ENCODE results near the gene SORBS1. TPM values are rescaled to one million over a fixed set of nuclear protein-coding genes. Genes with fewer than 3 reads are reported as not detected.

The SORBS1 gene
- total and polyA plus RNA-seq, 2 of the 13 experiments (the other 11 are each of a cell fraction or from before 2014, with no cell fraction given): 16.8 to 39.8 TPM

DNA sequence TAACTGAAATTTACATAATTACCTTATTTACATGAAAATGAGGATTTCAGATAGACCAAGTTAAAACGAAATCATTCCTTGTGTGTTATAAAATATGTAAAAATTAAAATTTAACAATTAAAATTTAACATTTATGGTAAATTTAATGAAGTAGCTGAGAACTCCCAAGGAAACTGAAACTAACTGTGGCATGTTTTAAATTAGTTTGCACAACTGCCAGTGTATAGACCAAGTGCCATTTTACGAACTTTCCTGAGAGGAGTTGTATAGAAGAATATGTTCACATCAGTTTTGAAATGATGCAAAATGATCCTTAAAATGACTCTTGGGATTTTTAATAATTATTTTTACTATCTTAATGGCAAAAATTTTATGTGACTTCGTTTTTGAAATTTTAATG is 293.9 kb downstream of the SORBS1 start (continued):
- no peak for TF ChIP-seq ZNF550 (CRISPR knock-in tag; IDR thresholded peaks at IDR 0.05; ENCODE audit: borderline replicate concordance)

DNA sequence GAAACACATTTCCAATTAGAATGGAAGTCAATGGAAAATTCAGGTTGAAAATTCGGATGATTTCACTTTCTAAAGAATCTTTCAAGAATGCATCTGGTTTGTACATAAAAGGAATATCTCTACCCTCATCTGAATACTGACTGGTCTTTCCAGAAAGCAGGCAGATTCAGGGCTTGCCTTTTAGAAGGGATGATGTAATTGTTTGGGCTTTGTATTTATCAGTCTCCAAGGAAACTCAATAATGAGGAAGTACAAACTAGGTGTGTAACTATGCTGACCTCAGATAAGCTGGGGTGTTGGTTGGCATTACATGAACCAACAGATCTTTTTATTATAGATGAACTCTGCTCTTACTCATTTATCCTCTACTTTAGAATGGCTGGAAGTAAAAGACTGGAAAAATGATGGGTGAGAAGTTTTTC is 294.5 kb downstream of the SORBS1 start:
- H3K4me1 ChIP-seq (ENCODE audit: insufficient read depth, low read length): peaks cover 54% of the 10 kb centered on the region
- peaks cover 9% of the 10 kb centered on the region for H3K79me2 ChIP-seq (ENCODE audit: insufficient read depth, low read length)
- H3K27ac ChIP-seq (ENCODE audit: extremely low read length, insufficient read depth, low read length): peak overlapping the region; percentile 80
- peaks cover 19 to 70% of the 10 kb centered on the region in 2 experiments for H3K36me3 ChIP-seq (replicated peaks in 1 of 2; ENCODE audit: control insufficient read depth in 1 of 2, insufficient read depth in 2 of 2, low read length in 2 of 2)
- H3K27me3 ChIP-seq (ENCODE audit: control insufficient read depth in 1 of 2, insufficient read depth in 2 of 2, low read length in 2 of 2): no peaks in the 10 kb centered on the region
- H3K9ac ChIP-seq (ENCODE audit: insufficient read depth, low read depth, low read length): peak overlapping the region; percentile 60
- no peak overlapping the region for H2AFZ ChIP-seq (ENCODE audit: low read length)
- ATAC-seq (peak; percentile 55), DNase-seq (ENCODE audit: low spot score) (peak; percentile 76), FAIRE-seq (peak; percentile 54)
- H3K9me3 ChIP-seq (ENCODE audit: low read length): no peaks in the 10 kb centered on the region
- ChIA-PET POLR2A (no interaction called here), CTCF (ENCODE audit: low intra/inter-chr PET ratio, low total read pairs) (no interaction called here)
- WGBS (ENCODE audit: low lambda C conversion rate): 94% methylated on average over 1 of the region's 1 CpG
- no peaks in the 10 kb centered on the region; the same call in 1 of the 2 replicates for H4K20me1 ChIP-seq (ENCODE audit: insufficient read depth, low read length)
- intact Hi-C loops (cut with micrococcal nuclease; ENCODE audit: unreplicated experiment): no loop called here
- in situ Hi-C loops (cut with HindIII; ENCODE audit: extremely low pct_ligation_motif_present, low pct_unique_long_range_greater_than_20kb): no loop called here
- H3K4me2 ChIP-seq (ENCODE audit: low read depth, low read length): no peak overlapping the region
- BruUV-seq (replicated peaks): no TSS peak
- H3K4me3 ChIP-seq (replicated peaks in 1 of 3; ENCODE audit: insufficient read depth in 1 of 3, low read depth in 2 of 3, low read length in 3 of 3): no peak overlapping the region
- TF ChIP-seq ATF7 (IDR thresholded peaks at IDR 0.05): peak; percentile 83
- no peak for TF ChIP-seq ATF7 (CRISPR knock-in tag; IDR thresholded peaks at IDR 0.05)
- no peak for TF ChIP-seq ZNF20 (CRISPR knock-in tag; IDR thresholded peaks at IDR 0.05)
- TF ChIP-seq, protein P1, sequence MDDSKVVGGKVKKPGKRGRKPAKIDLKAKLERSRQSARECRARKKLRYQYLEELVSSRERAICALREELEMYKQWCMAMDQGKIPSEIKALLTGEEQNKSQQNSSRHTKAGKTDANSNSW (CRISPR knock-in tag; IDR thresholded peaks at IDR 0.05; ENCODE audit: borderline replicate concordance): no peak
- TF ChIP-seq, protein P2, sequence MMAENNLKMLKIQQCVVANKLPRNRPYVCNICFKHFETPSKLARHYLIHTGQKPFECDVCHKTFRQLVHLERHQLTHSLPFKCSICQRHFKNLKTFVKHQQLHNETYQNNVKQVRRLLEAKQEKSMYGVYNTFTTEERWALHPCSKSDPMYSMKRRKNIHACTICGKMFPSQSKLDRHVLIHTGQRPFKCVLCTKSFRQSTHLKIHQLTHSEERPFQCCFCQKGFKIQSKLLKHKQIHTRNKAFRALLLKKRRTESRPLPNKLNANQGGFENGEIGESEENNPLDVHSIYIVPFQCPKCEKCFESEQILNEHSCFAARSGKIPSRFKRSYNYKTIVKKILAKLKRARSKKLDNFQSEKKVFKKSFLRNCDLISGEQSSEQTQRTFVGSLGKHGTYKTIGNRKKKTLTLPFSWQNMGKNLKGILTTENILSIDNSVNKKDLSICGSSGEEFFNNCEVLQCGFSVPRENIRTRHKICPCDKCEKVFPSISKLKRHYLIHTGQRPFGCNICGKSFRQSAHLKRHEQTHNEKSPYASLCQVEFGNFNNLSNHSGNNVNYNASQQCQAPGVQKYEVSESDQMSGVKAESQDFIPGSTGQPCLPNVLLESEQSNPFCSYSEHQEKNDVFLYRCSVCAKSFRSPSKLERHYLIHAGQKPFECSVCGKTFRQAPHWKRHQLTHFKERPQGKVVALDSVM (CRISPR knock-in tag; IDR thresholded peaks at IDR 0.05): no peak
- TF ChIP-seq, protein P3, sequence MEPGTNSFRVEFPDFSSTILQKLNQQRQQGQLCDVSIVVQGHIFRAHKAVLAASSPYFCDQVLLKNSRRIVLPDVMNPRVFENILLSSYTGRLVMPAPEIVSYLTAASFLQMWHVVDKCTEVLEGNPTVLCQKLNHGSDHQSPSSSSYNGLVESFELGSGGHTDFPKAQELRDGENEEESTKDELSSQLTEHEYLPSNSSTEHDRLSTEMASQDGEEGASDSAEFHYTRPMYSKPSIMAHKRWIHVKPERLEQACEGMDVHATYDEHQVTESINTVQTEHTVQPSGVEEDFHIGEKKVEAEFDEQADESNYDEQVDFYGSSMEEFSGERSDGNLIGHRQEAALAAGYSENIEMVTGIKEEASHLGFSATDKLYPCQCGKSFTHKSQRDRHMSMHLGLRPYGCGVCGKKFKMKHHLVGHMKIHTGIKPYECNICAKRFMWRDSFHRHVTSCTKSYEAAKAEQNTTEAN (CRISPR knock-in tag; conservative IDR thresholded peaks at IDR 0.05): no peak
- TF ChIP-seq ZNF841 (CRISPR knock-in tag; IDR thresholded peaks at IDR 0.05; ENCODE audit: borderline replicate concordance): no peak
- TF ChIP-seq TEAD3 (CRISPR knock-in tag; optimal IDR thresholded peaks at IDR 0.05; ENCODE audit: borderline replicate concordance): peak; percentile 26
- no peak for TF ChIP-seq XBP1 (CRISPR knock-in tag; IDR thresholded peaks at IDR 0.05)
- TF ChIP-seq KDM1A (CRISPR knock-in tag; IDR thresholded peaks at IDR 0.05): no peak
- no peak for TF ChIP-seq EEA1 (CRISPR knock-in tag; IDR thresholded peaks at IDR 0.05; ENCODE audit: borderline replicate concordance)
- no peak for TF ChIP-seq KLF15 (CRISPR knock-in tag; IDR thresholded peaks at IDR 0.05; ENCODE audit: borderline replicate concordance)
- TF ChIP-seq, protein P4, sequence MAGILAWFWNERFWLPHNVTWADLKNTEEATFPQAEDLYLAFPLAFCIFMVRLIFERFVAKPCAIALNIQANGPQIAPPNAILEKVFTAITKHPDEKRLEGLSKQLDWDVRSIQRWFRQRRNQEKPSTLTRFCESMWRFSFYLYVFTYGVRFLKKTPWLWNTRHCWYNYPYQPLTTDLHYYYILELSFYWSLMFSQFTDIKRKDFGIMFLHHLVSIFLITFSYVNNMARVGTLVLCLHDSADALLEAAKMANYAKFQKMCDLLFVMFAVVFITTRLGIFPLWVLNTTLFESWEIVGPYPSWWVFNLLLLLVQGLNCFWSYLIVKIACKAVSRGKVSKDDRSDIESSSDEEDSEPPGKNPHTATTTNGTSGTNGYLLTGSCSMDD (CRISPR knock-in tag; IDR thresholded peaks at IDR 0.05): no peak
- no peak for TF ChIP-seq FOXA3 (CRISPR knock-in tag; IDR thresholded peaks at IDR 0.05)
- TF ChIP-seq ELF1 (CRISPR knock-in tag; IDR thresholded peaks at IDR 0.05): peak; percentile 72
- TF ChIP-seq, protein P5, sequence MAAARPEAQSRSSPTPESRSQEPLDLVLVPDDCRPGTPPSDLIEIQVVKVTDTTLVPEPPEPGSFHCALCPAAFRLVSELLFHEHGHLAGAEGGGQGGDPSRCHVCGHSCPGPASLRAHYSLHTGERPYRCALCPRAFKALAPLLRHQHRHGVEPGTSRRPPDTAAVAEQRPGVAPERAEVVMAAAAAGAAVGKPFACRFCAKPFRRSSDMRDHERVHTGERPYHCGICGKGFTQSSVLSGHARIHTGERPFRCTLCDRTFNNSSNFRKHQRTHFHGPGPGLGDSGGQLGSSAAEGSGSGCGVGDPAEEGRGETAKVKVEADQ (CRISPR knock-in tag; IDR thresholded peaks at IDR 0.05; ENCODE audit: borderline replicate concordance): no peak
- no peak for TF ChIP-seq JDP2 (CRISPR knock-in tag; IDR thresholded peaks at IDR 0.05; ENCODE audit: borderline replicate concordance)
- no peak for TF ChIP-seq CHD2 (IDR thresholded peaks at IDR 0.05; ENCODE audit: low read depth, low read length)
- TF ChIP-seq ZSCAN12 (CRISPR knock-in tag; IDR thresholded peaks at IDR 0.05): no peak
- no peak for TF ChIP-seq ADNP (CRISPR knock-in tag; IDR thresholded peaks at IDR 0.05)
